GM18499 (cell line): Measurements from ENCODE around the gene GINS3.

Experiments
- ATAC-seq: cut with Tn5 transposase; IDR thresholded peaks from one replicate; pipeline ENCODE4 v1.9.1; 2021; ENCODE audit warnings: moderate number of reproducible peaks; ENCODE audit not compliant: insufficient read depth, unreplicated experiment

The GINS3 gene

GRCh38 chr16:58421529-58421928 lies 29.3 kb downstream of the GINS3 start:
- ATAC-seq, result no peak

GRCh38 chr16:58422809-58423208 lies 30.5 kb downstream of the GINS3 start:
- ATAC-seq, result no peak

- ATAC-seq, result no peak
Measured at GRCh38 chr16:58425245-58425644, 33.0 kb downstream of the GINS3 start.

GRCh38 chr16:58425756-58426494 lies 33.7 kb downstream of the GINS3 start:
- ATAC-seq, result no peak

- ATAC-seq, result no peak
Measured at GRCh38 chr16:58426966-58427365, 34.7 kb downstream of the GINS3 start.

- no peak for ATAC-seq
Measured at GRCh38 chr16:58428621-58429542, 36.6 kb downstream of the GINS3 start.

GRCh38 chr16:58430718-58431117 lies 38.4 kb downstream of the GINS3 start:
- ATAC-seq, result no peak

- no peak for ATAC-seq
Measured at GRCh38 chr16:58433569-58433951, 41.3 kb downstream of the GINS3 start.

GRCh38 chr16:58435779-58436178 lies 43.5 kb downstream of the GINS3 start:
- no peak for ATAC-seq

GRCh38 chr16:58440131-58440530 lies 47.9 kb downstream of the GINS3 start:
- ATAC-seq, result no peak

GRCh38 chr16:58442547-58442946 lies 50.3 kb downstream of the GINS3 start:
- no peak for ATAC-seq

- no peak for ATAC-seq
Measured at GRCh38 chr16:58443783-58444182, 51.5 kb downstream of the GINS3 start.

- no peak for ATAC-seq
Measured at GRCh38 chr16:58444265-58444664, 52.0 kb downstream of the GINS3 start.

GRCh38 chr16:58448890-58449289 lies 56.6 kb downstream of the GINS3 start:
- no peak for ATAC-seq

GRCh38 chr16:58449306-58449705 lies 57.0 kb downstream of the GINS3 start:
- no peak for ATAC-seq

- ATAC-seq, result no peak
Measured at GRCh38 chr16:58449768-58450167, 57.5 kb downstream of the GINS3 start.

GRCh38 chr16:58450590-58450989 lies 58.3 kb downstream of the GINS3 start:
- no peak for ATAC-seq

GRCh38 chr16:58451265-58451689 lies 59.0 kb downstream of the GINS3 start:
- ATAC-seq, result no peak

GRCh38 chr16:58451945-58452401 lies 59.7 kb downstream of the GINS3 start:
- ATAC-seq, result no peak

GRCh38 chr16:58452640-58453039 lies 60.4 kb downstream of the GINS3 start:
- ATAC-seq, result no peak

- ATAC-seq, result no peak
Measured at GRCh38 chr16:58454178-58454577, 61.9 kb downstream of the GINS3 start.
